ENCODE results near the gene TMEM59L.

The TMEM59L gene

DNA sequence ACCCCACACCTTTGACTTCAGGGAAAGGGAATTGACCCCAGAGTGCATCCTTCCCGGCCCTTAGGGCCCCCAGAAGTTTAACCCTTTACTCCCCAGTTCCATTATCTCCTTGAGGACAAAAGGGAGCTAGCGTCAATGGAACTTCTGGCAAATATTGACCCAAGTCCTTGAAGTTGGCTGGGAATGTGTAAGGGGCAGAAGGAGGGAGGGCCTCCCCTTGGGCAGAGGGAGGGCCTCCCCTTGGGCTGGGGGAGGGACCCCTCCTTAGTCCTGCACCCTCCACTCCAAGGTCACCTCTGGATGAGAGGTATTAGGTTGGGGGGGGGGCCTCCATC is 3.0 kb upstream of the TMEM59L start:
- DNase-seq, result no peak

DNA sequence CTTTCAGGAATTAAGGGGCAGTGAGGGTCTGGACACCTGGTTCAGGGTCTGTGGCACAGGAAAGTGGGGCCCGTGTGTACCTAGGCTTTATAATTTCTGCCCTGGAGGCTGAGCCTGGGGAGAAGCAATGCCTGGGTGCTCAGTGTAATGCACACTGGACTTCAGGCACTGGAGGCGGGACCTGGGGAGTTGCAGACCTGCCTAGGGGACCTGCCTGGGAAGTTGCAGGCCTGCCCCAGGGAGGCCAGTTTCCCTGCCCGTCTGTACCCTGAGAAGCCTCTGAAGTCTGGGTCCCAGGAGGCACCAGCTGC is 2.5 kb upstream of the TMEM59L start:
- DNase-seq, result no peak

DNA sequence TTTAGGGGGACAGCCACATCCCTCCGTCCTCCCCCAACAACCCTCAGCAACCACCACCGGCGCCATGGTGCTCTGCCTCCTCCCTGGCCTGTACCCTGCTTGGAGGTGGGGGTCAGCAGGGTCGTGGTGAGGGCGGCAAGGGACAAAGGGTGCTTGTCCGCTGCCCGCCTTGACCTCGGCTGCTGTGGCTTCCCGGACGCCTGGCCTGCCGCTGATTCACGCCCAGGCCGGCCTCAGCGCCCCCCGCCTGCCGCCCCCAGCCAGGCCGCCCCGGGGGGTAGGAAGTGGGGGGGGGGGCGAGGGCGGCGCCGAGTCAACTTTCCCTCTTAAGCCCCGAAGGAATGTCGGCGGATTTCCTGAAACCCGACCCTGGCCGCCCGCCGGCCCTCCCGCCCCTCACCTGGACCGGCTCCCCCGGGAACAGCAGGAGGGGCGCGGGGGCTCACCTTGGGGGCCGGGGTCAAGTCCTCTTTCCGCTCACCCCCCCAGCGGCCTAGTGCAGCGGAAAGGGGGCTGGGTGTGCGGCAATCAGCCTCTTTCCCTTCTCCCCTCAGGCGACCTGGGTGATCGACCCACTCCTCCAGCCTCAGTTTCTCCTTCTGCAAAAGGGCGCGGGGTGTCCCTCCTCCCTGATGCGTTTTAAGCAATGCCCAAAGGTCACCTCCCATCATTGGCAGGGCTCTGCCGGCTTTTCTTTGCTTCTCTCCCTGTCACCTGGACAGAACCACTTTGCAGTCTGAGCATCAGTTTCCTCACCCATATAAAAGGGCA is 1.9 kb upstream of the TMEM59L start:
- DNase-seq, result no peak

DNA sequence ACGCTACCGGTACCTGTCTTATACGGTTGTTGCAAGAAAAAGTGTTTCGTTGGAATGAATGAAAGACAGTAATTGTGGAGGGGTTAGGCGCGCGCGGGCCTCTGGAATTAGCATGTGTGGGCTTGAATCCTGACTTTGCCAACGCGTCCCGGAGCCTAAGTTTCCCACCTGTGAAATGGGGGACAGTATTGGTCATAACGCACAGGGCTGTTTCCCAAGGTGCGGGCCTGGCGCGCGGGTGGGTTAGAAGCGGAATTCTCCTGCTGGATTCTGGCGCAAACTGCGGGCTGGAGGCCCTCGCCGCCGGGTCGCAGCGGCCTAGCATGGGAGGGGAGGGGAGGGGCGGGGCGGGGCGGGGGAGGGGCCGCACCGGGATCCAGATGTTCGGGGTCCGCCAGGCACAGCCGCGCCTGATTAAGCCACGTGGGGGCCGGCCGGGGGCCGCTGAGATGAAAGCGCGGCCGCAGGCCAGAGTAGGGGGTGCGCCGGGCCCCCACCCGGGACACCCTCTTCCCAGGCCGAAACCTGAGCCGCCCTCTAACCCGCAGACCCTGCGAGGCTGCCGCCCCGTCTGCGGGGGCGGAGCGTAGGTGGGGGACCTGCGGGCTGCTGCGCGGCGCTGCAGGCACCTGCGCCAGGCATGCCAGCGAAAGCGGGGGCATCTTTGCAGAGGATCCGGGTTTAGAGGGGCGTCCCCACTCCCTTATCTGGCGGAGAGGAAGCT is 1.2 kb upstream of the TMEM59L start:
- no peak for DNase-seq

DNA sequence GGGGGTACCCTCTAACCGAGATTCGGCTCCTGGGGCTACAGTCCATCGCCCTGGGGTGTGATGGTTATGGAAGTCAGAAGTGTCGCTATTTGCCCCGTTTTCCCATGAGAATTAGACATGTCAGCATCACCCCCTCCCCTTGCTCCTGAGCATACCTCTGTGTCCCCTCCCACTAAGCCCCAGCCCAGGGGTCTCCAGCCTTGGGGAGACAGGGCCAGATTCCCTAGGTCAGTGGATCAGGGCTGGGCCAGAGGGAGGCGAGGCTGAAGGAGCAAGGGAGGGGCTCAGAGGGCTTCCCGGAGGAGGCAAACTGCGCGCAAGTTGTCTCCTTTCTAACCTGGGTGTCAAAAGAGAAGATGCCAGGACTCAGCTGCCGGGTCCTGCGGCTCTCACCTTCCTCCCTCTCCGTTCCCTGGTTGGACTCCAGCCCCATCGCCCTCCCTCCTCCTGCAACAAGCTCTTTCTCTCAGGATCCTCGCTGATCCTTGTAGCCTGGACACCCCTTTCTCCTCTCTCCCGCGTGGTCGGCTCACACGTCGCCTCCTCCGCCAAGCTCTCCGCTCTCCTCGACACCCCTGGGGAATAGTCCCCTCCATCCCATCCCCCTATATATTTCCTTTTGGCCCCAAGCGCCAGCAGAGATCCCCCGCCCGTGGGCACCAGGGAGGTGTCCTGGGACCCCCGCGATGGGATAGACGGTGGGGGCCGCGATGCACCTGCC is 459 bp upstream of the TMEM59L start:
- no peak for DNase-seq

DNA sequence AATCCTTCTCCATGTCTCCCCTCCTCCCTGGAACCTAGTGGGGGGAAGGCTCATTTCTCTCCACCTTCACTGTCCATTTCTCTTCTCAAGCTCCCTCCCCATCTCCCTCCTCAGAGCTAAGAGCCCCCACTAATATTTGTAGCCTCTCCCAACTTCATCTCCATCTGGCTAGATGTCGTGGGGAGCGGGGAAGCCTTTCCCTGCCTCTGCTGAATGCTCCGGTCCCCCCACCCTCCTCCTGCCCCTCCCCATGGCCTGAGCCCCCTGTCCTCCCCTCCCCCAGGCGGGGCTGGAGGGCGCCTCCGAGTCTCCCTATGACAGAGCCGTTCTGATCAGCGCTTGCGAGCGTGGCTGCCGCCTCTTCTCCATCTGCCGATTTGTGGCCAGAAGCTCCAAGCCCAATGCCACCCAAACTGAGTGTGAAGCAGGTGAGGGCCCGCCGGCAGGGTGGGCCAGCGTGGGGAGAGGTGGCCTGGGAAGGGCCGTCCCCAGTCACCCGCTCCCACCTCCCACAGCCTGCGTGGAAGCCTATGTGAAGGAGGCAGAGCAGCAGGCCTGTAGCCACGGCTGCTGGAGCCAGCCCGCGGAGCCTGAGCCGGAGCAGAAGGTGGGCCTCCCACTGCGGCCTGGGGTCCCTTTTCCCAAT is 1.0 kb downstream of the TMEM59L start:
- no peak for DNase-seq

DNA sequence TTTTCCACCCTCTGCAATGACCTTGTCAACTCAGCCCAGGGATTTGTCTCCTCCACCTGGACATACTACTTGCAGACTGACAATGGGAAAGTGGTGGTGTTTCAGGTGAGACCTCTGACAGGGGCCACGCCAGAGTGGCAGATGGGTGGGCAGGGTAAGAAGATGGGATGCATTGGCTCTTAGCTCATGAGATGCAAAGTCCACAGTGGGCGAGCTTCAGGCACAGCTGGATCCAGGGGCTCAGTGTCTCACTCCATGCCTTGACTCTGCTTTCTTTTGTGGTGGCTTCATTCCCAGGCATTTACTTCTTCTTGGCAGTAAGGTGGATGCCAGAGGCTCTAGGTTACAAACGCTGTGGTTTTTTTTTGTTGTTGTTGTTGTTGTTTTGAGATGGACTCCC is 3.4 kb downstream of the TMEM59L start:
- DNase-seq, result no peak

DNA sequence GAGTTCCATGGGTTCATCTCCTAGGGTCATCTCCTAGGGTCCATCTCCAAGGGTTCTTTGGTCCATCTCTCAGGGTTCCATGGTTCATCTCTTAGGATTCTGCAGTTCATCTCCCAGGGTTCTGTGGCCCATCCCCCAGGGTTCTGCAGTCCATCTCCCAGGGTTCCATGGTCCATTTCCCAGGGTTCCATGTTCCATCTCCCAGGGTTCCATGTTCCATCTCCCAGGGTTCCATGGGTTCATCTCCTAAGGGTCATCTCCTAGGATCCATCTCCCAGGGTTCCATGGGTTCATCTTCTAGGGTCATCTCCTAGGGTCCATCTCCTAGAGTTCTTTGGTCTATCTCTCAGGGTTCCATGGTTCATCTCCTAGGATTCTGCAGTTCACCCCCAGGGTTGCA is 4.9 kb downstream of the TMEM59L start:
- DNase-seq, result no peak

DNA sequence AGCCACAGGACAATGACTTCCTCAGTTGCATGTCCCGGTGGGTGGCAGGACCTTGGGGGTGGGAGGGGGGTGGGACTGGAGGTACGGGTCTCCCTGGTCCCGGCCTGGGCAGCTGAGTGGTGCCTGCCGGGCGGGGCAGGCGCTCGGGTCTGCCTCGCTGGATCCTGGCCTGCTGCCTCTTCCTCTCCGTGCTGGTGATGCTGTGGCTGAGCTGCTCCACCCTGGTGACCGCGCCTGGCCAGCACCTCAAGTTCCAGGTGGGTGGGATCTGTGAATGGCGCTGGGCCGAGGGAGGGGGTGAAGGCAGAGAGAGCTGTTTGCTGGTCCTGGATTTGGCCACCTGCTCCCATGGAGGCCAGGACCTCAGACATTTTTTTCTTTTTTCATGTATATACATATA is 5.6 kb downstream of the TMEM59L start:
- DNase-seq, result no peak

DNA sequence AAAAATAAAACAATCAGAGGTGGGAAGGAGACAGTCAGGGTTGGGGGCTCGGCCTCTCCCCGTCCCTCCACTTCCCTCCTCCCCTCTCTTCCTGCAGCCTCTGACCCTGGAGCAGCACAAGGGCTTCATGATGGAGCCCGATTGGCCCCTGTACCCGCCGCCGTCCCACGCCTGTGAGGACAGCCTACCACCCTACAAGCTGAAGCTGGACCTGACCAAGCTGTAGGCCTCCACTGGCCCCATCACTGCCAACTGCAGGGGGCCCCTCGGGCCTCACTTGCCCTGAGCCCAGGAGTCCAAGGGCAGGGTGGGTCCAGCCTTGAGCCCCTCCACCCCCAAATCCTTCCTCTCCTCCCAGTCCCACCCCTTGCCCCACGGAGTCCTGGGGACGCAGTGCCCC is 7.6 kb downstream of the TMEM59L start:
- DNase-seq, result no peak

DNA sequence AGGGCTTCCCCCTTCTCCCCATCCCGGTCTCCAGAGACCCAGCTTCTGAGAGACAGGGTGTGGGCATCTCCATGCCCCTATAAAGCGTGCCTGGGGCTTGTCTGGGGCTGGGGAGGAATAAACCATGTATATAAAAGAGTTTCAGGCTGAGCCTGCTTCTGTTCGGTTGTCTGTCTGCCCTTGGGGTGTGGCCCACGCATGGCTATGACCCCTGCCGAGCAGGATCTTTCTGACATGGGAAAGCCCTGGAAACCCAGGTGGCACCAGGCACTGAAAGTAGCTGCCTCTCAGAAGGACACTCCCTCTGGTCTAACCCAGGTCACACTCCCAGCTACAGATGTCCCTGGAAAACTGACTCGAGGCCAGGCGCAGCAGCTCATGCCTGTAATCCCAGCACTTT is 8.2 kb downstream of the TMEM59L start:
- DNase-seq, result no peak

DNA sequence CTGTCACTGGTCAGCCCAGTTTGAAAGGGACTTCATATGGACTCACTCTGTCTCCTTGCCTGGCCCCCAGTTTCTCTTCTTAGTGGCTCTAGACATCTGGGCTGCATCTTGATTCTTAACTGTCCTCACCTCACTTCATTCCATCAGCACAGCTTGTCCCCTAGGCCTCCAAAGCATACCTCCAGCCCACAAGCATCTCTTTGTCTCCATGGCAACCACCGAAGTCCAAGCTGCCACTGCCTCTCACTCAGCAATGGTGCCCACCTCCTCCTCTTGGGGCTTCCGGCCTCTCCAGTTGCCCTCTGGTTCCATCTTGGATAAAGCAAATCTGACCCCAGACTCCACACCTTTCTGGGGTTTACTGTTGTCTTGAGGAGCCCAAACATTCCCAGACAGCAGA is 14.2 kb downstream of the TMEM59L start:
- no peak for DNase-seq

DNA sequence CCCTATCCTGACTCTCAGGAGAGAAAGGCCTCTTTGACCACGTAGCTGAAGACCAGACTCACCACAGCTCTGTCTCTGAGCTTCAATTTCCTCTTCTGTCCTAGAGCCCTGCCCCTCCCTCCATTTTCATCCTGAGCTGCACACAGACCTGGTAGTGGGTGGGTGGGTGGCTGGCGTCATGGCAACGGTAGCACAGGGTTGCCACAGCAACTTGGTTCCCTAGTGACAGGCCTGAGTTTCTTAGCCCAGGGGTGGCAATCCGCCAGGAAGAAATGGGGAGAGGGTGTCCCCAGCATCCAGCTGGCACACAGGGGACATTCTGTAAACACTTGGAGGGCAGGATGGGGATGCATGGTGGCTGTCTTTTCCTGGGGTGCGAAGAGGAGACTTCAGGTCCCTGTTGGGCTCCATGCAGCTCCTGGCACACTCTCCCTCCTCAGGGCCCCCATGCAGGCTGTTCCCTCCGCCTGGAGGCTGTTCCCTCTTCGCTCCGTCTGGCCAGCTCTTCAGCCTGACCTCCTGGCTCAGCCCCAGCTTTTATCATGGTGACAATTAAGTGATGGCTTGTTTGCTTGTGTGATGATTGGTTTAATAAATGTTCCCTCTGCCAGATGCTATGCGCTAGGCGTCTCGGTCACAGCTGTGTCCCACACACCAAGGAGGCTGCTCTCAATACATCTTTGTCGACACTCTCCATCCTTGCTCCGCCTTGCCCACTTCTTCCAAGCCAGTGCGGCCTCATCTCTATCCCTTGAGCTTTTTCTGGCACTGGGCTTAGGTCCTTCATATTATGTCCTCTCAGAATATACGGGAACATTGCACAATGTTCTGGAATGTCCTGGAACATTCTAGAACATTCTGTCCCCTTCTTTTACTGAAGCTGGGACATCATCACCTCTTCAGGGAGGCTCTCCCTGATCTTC is 16.8 kb downstream of the TMEM59L start:
- DNase-seq, result no peak

DNA sequence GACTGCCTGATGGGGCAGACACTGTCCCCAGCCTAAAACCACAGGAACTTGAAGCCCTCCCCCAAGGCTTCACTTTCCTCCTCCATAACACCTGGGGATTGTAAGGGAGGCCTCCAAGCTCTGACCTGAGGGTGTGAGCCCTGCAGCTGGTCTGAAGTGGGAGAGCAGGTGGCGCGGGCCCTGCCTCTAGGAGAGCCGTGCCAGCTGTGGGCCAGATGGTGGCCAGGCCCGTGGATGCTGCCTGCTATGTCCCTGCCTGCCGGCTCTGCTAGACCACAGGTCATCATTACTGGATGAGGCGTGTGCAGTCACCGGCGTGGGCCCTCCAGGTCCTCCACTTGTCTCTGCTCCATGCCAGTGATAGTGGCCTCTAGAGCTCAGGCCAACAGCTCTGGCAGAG is 20.7 kb downstream of the TMEM59L start:
- DNase-seq, result no peak

DNA sequence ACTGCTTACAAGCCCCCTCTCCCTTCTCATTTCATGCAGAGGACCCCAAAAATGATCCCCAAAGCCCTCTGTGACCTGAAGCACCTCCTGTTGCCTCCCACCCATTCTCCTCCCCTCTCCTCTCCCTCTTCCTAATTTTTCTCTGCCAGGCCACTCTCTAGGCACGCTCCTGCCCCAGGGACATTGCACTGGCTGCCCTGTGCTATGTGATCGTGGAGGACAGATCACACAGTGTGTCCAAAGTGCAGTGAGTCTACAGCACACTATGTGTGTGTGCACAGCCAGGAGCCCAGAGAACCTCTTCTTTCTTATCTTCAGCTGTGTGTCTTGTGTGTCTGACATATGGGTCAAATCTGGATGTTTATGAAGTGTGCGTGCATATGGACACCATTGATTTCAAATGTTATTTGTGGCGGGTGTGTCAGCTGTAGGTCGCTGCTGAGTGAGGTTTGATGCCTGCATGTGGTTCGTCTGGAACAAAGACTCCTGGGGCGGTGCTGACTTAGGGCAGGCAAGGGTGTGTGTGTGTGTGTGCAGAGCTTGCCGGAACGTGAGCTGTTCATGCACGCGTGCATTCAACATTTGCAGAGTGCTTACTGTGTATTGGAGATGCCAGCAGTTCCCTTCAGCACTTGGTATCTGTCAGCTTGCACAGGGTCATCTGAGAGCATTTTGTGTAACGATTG is 22.1 kb downstream of the TMEM59L start:
- DNase-seq, result peak; percentile 22

DNA sequence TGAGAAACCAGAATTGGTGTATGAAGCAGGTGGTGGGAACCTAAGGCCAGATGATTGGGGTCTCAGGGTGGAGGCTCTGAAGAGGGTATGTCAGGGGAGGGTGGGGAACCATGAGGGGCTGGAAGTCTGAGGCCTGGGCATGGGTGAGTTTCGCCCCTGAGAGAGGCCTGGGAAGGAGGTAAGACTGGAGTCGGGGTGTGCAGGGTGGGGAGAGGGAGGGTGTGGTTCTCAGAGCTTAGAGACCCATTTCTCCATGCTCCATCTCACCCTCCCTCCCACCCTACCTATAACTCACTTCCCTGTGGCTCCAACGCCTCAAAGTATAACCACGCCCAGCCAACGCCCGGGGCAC is 23.1 kb downstream of the TMEM59L start:
- DNase-seq, result no peak

DNA sequence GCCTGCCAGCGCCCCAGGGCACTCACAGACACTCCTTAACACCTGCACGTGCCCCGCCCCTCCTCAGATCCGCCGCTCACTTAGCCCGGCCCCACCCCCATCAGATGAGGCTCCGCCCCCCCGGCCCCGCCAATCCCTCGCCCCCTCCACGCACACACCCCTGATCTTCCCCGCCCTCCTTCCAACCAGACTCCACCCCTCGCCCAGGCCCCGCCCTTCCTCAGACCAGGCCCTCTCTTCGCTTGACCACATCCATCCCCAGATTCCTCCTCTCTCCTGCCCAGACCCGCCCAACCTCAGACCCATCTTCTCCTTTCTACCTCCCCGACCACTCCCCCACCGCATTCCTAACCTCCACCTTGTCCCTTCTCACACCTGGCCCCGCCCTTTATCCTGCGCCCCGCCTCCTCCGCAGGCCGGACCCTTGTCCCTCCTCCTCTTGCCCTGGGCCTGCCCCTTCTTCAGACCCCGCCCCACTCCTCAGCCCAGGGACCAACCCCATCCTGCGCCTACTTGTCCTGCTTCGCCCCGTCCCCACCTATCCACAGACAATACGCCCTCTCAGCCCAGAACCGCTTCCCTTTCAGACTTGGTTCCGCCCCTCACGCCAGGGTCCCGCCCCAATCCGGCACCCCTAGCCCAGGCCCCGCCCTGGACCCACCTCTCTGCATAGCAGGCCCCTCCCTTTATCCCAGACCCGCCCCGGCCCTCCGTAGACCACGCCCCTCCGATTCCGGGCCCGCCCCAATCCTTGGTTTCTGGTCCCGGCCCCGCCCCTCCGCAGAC is 23.7 kb downstream of the TMEM59L start:
- peak; percentile 95 for DNase-seq

DNA sequence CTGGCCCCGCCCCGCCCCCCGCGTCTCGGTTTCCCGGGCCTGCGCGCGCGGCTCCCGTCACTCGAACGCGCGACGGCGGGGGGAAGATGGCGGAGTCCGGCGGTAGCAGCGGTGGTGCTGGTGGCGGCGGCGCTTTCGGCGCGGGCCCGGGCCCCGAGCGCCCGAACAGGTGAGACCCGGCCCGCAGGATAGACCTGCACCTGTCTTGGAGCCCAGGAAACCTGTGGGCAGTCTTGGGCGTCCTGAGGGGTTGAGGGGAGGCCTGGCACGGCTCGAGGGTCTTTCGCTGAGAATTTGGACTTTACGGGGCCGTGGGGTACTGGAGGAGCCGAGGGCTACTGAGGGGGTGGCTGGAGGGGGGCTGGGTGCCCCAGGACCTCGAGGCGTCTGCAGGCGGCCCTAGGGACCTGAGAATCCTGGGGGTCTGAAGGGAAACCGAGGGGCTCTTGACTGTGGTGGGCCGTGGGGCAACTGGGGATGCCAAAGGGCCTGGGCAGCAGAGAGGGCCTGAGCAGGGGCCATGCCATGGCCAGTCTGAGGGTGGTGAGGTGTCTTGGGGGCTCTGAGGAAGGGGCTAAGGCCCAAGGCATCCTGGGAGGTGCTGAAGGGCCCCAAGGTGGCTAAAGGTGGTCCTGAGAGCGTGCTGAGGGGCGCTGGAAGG is 24.4 kb downstream of the TMEM59L start, which contains the start of gene KLHL26:
KLHL26 (plus strand) TSS at position 60 of the 661 bp plus-strand sequence; CDS start at position 87, 27 bp downstream.
- DNase-seq, result no peak

DNA sequence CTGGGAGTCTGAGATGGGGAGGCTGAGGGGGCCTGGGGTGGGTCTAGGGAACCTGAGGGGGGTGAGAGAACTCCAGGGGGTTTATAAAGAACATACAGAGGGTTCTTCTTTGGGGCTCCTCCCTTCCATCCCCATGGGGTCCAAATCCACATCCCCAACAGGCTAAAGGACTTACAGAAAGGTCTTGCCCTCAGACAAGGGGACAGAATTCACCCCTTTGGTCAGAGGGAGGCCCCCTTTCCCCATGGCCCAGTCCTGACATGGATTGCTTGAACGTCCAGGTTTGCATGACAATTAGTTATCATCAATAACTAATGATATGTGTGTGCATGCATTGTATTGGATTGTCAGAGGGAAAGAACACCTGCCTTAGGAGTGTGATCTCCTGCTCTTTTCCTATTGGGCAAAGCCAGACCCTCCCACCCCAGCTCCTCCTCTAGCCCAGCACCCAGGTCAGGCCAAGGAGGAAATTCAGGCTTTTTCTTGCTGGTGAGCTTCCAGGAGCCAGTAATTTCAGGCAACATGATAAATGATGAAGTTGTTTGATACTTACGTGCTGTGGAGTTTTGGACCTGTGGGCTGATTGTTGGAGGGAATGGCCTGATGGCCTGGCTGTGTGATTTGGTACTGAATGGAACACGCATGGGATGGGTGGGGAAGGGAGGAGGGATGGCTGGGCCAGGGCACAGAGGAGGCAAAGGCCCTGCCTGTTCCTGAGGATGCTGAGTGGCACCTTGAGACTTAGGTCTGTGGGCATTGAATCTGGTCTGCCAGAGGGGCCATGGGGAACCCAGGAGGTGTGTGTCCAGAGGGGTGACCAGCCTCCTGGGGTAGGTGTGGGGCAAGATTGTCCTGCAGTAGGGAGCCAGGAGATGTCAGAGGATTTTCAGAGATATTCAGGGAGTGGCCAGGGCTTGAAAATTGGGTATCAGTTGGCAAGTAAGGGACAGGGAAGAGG is 25.3 kb downstream of the TMEM59L start:
- peak; percentile 28 for DNase-seq

All from hematopoietic multipotent progenitor cell treated with erythropoietin and hydrocortisone succinate and interleukin-3 and kit ligand, for 8 days (in vitro differentiated cells).